GM23338 (cell line): ENCODE measurements around the gene TMCC1. TPM values are rescaled to one million over a fixed set of nuclear protein-coding genes. Genes with fewer than 3 reads are reported as not detected.

Experiments
- ATAC-seq: fragments of 200-7000 bp; cut with Tn5 transposase; 3 replicates; pipeline ENCODE4 v1.9.1; 2020
- DNase-seq: peaks from one replicate; pipeline ENCODE4 v3.0.0-alpha.2; 2015; ENCODE audit warnings: low spot score
- H2AFZ ChIP-seq: fragments of 200-600 bp; sonication (generic); 2 replicates; pipeline ENCODE4 v1.8.0; 2016; ENCODE audit warnings: antibody characterized with exemption, mild to moderate bottlenecking, moderate library complexity
- H3F3A ChIP-seq: fragments of 200-600 bp; sonication (generic); replicated peaks from 2 replicates; pipeline ENCODE4 v1.8.0; 2017; ENCODE audit warnings: antibody characterized with exemption, mixed run types, low read depth
- H3K27ac ChIP-seq: fragments of 200-600 bp; sonication (generic); 2 replicates; pipeline ENCODE4 v1.6.1; 2016; ENCODE audit warnings: low read depth
- H3K27me3 ChIP-seq: fragments of 200-600 bp; sonication (generic); 2 replicates; pipeline ENCODE4 v1.8.0; 2016; ENCODE audit warnings: mild to moderate bottlenecking, mixed run types, moderate library complexity; ENCODE audit not compliant: insufficient read depth
- H3K36me3 ChIP-seq: fragments of 200-600 bp; sonication (generic); 2 replicates; pipeline ENCODE4 v1.8.0; 2016; ENCODE audit warnings: mild to moderate bottlenecking; ENCODE audit not compliant: insufficient read depth
- H3K4me1 ChIP-seq: fragments of 200-600 bp; sonication (generic); 2 replicates; pipeline ENCODE4 v1.8.0; 2016; ENCODE audit warnings: mild to moderate bottlenecking, moderate library complexity; ENCODE audit not compliant: insufficient read depth
- H3K4me2 ChIP-seq: fragments of 200-600 bp; sonication (generic); 2 replicates; pipeline ENCODE4 v1.7.1; 2017; ENCODE audit warnings: mixed run types
- H3K4me3 ChIP-seq: fragments of 200-600 bp; sonication (generic); 2 replicates; pipeline ENCODE4 v1.6.1; 2016; ENCODE audit warnings: mixed run types
- H3K79me2 ChIP-seq: fragments of 200-600 bp; sonication (generic); replicated peaks from 2 replicates; pipeline ENCODE4 v1.8.0; 2017; ENCODE audit warnings: mild to moderate bottlenecking; ENCODE audit not compliant: insufficient read depth
- H3K9me2 ChIP-seq: fragments of 200-600 bp; sonication (generic); 2 replicates; pipeline ENCODE4 v1.8.0; 2017; ENCODE audit not compliant: insufficient read depth
- H4K20me1 ChIP-seq: fragments of 200-600 bp; sonication (generic); replicated peaks from 2 replicates; pipeline ENCODE4 v1.8.0; 2017; ENCODE audit warnings: mild to moderate bottlenecking; ENCODE audit not compliant: insufficient read depth
- H3K27ac Mint-ChIP-seq: 2 replicates; pipeline ENCODE4 v1.8.0; 2020; ENCODE audit warnings: inconsistent platforms, mild to moderate bottlenecking, moderate library complexity, mixed read lengths
- H3K27me3 Mint-ChIP-seq: 3 replicates; pipeline ENCODE4 v1.8.0; 2022; ENCODE audit warnings: low read depth, mild to moderate bottlenecking, moderate library complexity, mixed read lengths, inconsistent platforms; ENCODE audit not compliant: insufficient read depth, poor library complexity
- H3K36me3 Mint-ChIP-seq: 3 replicates; pipeline ENCODE4 v1.8.0; 2021; ENCODE audit warnings: low read depth, mild to moderate bottlenecking, inconsistent platforms, moderate library complexity, mixed read lengths
- H3K4me1 Mint-ChIP-seq: 3 replicates; pipeline ENCODE4 v1.8.0; 2020; ENCODE audit warnings: mild to moderate bottlenecking, inconsistent platforms, mixed read lengths
- H3K4me3 Mint-ChIP-seq: 3 replicates; pipeline ENCODE4 v1.8.0; 2021; ENCODE audit warnings: moderate library complexity, mild to moderate bottlenecking, inconsistent platforms, mixed read lengths
- H3K9me3 Mint-ChIP-seq: 3 replicates; pipeline ENCODE4 v1.8.0; 2020; ENCODE audit warnings: moderate library complexity, mild to moderate bottlenecking, inconsistent platforms, mixed read lengths
- CREB1 ChIP-seq: fragments of 250-450 bp; sonication (Bioruptor Pico); IDR thresholded peaks from 2 replicates; pipeline ENCODE4 v1.5.0; 2020; ENCODE audit warnings: low read depth, mild to moderate bottlenecking, moderate library complexity
- CTCF ChIP-seq, 2 experiments: fragments of 200-600 bp in 1 of 2; sonication (generic) in 1 of 2; conservative IDR thresholded peaks; 2 replicates each; pipeline versions ENCODE4 v1.5.1 to v1.6.1; 2016 to 2017; ENCODE audit warnings: antibody characterized with exemption in 2 of 2, low read depth in 2 of 2, mild to moderate bottlenecking in 2 of 2, moderate library complexity in 1 of 2
- ETS1 ChIP-seq: IDR thresholded peaks from 2 replicates; pipeline ENCODE4 v1.6.1; 2016; ENCODE audit warnings: antibody characterized with exemption
- NANOG ChIP-seq: IDR thresholded peaks from 2 replicates; pipeline ENCODE4 v1.6.1; 2016; ENCODE audit warnings: antibody characterized with exemption, borderline replicate concordance
- POLR2AphosphoS5 ChIP-seq: IDR thresholded peaks from 2 replicates; pipeline ENCODE4 v1.6.1; 2016; ENCODE audit warnings: antibody characterized with exemption, low read depth
- REST ChIP-seq: IDR thresholded peaks from one replicate; pipeline ENCODE4 v1.6.1; 2018; ENCODE audit warnings: antibody characterized with exemption; ENCODE audit not compliant: unreplicated experiment
- STAT1 ChIP-seq: IDR thresholded peaks from one replicate; pipeline ENCODE4 v1.6.1; 2016; ENCODE audit warnings: antibody characterized with exemption; ENCODE audit not compliant: unreplicated experiment
- ZNF331 ChIP-seq: fragments of 250-450 bp; sonication (Bioruptor Pico); IDR thresholded peaks from 2 replicates; pipeline ENCODE4 v1.5.0; 2020; ENCODE audit warnings: low read depth, mild to moderate bottlenecking, moderate library complexity
- ZNF462 ChIP-seq: fragments of 250-450 bp; sonication (Bioruptor Pico); IDR thresholded peaks from 2 replicates; pipeline ENCODE4 v1.5.0; 2020; ENCODE audit warnings: mild to moderate bottlenecking, moderate library complexity
- polyA plus RNA-seq: library from polyadenylated mRNA; unstranded; fragments of >200 nt; fragmentation: Nextera tagmentation; extraction: Ambion mirVana; gene quantifications from 2 replicates; pipeline ENCODE4 v1.2.1, GENCODE V29; 2016
- total RNA-seq: library from RNA; depleted of rRNA; stranded (reverse); fragments of >200 nt; shearing (Covaris generic); gene quantifications from 2 replicates; pipeline ENCODE4 v1.2.3, GENCODE V29; 2014

TMCC1 gene
- total and polyA plus RNA-seq, 2 experiments from 2014 or later = 8.2 to 18.4 TPM

- peaks cover 3% of the 10 kb centered on the region; the same call in 2 of the 3 replicates for H3K36me3 Mint-ChIP-seq
- Histone ChIP-seq H3K4me2 (no peak overlapping the region), H3F3A (no peaks in the 10 kb centered on the region), H3K36me3 (no peaks in the 10 kb centered on the region), H3K79me2 (no peaks in the 10 kb centered on the region), H2AFZ (no peak overlapping the region), H3K4me1 (peaks cover 16% of the 10 kb centered on the region), H3K4me3 (no peak overlapping the region), H4K20me1 (no peaks in the 10 kb centered on the region), H3K27ac (no peak overlapping the region), H3K27me3 (no peaks in the 10 kb centered on the region), H3K9me2 (no peaks in the 10 kb centered on the region)
- peak overlapping the region; percentile 76; the same call in 1 of the 2 replicates for H3K27ac Mint-ChIP-seq
- no peak overlapping the region for H3K4me3 Mint-ChIP-seq
- DNase-seq (peak; percentile 33), ATAC-seq (peak; percentile 25; the same call in 1 of the 3 replicates)
- TF ChIP-seq STAT1 = no peak
- no peak for TF ChIP-seq NANOG
- no peak for TF ChIP-seq ZNF331 (CRISPR knock-in tag)
- no peak for TF ChIP-seq ZNF462 (CRISPR knock-in tag)
- TF ChIP-seq CREB1 (CRISPR knock-in tag) = no peak
- no peak for TF ChIP-seq REST
- TF ChIP-seq CTCF (conservative IDR thresholded peaks at IDR 0.05; ENCODE audit: low read depth in 2 of 2) = no peak
- no peak for TF ChIP-seq POLR2AphosphoS5
- no peak for TF ChIP-seq ETS1
- H3K27me3 Mint-ChIP-seq = no peaks in the 10 kb centered on the region
- H3K4me1 Mint-ChIP-seq = peaks cover 31% of the 10 kb centered on the region
- no peaks in the 10 kb centered on the region for H3K9me3 Mint-ChIP-seq
These were observed 236.8 kb downstream of the TMCC1 start for GRCh38 chr3:129656659-129657247.
